Activated T-cell treated with anti-CD3 and anti-CD28 coated beads, Interleukin-2, amount 50 U/mL, for 1 hour (primary cell): Measurements from ENCODE around the gene GABRP.
"Not testable (repeated sequence)": the region's sequence is repeated elsewhere in the genome, so short reads cannot be mapped to it uniquely, and the experiment has no call there.

Source experiments
- DNase-seq: peaks from one replicate; pipeline ENCODE4 v3.0.0-alpha.2; 2020

GABRP gene

GRCh38 chr5:170756691-170757090 is 26.8 kb upstream of the GABRP start:
- no peak for DNase-seq

DNA sequence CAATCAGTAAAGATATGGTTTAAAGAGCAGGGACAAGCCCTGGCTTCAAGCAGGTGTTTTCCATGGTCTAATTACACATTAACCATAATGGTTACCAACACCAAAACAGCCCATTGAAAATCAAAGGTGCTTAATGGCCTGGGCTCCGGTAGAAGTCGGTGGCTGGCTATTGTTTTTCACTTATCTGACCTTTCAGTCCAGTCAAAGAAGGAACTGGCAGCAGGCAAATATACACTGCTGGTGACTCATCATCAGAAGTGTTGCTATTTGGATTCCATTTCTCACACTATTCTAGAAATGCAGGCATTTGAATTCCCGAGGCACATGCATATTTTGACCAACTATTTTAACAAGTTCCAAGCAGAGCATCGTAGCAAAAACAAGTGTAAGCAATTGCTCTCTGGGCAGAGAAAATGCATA is 26.3 kb upstream of the GABRP start:
- no peak for DNase-seq

DNA sequence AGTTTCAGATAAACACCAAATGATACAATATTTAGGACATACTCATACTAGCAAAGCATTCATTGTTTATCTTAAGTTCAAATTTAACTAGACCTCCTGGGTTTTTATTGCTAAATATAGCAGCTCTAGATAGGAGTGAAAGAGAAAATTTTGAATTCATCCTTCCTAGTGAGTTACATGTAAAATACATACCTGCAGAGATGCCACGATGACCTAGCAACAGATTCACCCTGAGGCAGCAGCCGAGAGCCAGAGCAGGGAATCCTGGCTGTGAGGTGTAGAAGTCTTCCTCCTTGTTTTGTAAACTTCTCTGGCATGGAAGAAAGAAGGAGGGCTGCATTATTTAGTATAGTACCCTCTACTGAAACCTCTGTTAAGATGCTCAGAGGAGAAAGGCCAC is 25.9 kb upstream of the GABRP start:
- DNase-seq: no peak

DNA sequence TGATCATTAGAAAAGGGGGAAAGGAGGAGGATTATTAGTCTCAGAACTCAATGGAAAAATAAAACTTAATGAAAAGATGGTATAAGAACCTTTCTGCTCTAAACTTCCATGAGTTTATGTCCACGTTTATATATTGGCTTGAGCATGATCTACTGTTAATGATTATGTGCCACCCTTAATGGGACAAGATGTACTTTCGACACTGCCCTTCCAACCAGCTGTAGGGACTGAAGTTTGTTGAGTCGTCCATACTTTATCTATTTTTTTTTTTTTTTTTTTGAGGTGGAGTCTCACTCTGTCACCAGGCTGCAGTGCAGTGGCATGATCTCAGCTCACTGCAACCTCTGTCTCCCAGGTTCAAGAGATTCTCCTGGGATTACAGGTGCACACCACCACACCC is 25.0 kb upstream of the GABRP start:
- DNase-seq: no peak

GRCh38 chr5:170760113-170760512 is 23.4 kb upstream of the GABRP start:
- no peak for DNase-seq

- DNase-seq: no peak
Measured at GRCh38 chr5:170761048-170761707, 22.3 kb upstream of the GABRP start.

GRCh38 chr5:170761708-170762066 is 21.8 kb upstream of the GABRP start:
- no peak for DNase-seq

- DNase-seq: not testable (repeated sequence)
Measured at GRCh38 chr5:170762298-170762697, 21.2 kb upstream of the GABRP start.

DNA sequence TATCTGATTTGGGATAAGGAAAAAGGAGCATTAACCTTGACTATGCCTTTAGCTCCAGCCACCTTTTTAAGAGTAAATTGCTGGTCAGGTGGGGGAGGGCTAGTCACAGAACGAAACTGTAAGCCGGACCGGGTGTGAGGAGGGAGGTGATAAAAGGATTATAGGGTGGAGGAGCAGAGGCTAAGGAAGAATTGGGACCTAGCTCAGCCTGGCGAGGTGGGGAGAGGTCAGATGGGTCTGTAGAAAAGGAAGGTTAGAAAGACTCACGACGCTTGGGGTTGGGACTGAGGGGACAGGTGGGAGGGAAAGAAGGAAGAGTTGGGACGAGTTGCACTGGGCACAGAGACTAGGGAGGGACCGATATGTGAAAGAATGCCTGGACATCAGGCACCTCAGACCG is 17.7 kb upstream of the GABRP start:
- DNase-seq: not testable (repeated sequence)

DNA sequence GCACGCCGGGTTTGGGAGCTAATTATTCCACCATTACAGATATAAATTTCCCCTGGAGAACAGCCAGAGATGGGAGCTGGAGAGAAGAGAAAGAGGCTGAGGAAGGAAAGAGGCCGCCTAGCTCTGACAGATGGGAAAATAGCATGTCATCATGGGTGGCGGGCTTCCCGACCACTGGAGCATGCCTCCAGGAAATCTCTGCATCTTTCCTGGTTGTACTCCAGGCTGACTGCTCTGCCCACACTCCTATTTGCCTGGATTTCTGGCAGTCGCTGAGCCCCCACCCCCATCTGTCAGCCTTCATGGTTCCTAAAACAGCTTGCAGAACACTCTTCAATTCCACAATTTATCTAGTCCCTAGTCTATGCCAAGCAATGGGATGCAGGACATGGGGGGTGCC is 14.3 kb upstream of the GABRP start:
- no peak for DNase-seq

DNA sequence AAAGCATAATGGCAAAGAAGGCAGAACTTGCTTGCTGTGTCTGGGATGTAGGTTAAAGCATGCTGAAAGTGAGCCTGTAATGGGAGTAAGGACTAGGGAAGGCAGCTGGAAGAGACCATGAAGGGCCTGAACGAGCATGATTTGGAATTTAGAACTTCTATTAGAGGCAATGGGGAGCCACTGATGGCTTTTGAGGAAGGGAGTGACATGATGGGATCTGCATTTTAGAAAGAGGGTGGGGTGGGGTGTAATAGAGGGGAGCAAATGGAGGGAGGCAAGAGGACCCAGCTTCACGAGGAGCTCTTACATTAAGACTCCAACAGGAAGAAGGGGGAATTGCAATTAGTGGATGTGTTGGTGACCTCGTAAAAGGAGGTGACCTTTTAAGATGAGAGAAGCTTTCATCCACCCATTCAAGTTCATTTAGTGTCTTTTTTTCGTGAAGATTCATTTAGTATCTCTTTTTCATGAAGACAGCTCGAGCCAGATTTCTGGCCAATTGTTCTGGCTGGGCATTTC is 13.6 kb upstream of the GABRP start:
- no peak for DNase-seq

DNA sequence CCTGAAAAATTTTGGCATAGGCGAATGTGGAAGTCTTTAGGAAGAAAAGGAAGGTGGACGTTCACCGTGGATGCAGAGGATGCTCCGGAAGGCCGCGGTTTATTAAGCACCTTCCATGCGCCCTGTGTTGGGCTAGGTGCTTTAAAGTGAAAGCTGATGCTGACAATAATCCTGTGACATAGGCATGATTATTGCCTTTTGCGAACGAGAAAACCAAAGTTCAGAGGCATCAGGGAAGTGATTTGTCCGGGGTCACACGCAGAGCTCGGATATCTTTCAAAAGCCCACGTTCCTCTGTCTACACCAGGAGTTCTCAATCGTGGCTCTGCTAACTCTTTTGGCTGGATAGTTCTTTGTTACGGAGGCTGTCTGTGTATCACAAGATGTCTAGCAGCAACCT is 12.0 kb upstream of the GABRP start:
- DNase-seq: no peak

DNA sequence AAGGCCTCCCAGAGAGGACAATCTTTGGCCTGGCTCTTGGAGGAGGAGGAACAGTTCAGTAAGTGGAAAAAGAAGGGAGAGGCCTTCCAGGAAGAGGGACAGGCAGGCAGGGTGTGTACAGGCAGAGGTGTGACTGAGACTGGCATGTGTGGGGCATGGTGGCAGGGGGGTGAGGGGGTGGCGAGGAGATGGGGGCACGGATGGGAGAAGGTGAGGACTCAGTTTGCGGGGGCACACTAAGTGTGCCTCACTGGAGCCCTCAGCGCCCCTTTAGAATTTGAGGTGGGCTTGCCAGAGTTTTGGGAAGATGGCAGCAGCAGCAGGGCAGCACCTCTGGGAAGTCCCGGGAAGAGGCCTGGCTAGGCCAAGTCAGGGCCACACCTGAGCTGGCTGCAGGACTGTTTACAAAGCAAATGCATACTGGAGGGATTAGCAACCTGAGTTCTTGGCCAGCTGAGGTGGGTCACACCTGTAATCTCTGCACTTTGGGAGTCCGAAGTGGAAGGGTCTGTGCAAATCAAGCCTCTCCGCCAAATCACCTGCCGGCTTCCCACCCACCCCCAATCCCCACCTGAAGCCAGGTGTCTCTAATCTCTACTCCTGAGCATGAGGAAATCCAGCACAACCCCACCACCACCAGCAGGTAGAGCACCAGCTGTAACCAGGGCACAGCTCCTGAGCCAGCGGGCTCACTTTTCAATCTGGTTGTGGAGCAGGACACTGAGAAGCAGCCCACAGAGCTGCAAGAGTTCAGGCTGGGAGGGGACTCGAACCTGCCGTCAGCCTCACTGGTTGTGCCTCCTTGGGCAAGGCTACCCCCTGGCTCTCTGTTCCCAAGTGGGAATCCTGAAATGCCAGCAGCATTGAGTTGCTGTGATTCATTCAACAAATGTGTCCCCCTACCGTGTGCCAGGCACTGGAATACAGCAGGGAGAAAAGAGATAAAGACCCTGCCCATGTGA is 10.2 kb upstream of the GABRP start:
- no peak for DNase-seq

DNA sequence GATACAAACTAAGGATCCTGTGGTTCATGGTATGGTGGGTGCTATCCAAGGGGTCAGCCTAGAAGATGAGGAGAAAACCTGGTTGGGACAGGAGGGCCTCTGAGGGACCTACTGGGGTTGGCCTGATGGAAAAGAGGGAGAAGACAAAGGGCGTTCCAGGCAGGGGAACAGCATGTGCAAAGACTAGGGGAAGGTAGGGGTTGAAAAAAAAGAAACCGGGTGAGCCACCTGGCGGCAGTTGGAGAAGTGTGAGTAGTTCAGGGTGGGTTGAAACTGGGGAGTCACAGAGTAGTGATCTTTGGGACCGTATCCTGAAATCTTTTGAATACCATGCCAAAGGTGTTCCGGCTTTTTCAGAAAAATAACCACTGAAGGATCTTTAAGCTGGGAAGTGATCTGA is 8.7 kb upstream of the GABRP start:
- DNase-seq: no peak

- no peak for DNase-seq
Measured at GRCh38 chr5:170781946-170782345, 1.6 kb upstream of the GABRP start.

- no peak for DNase-seq
Measured at GRCh38 chr5:170782438-170782837, 1.1 kb upstream of the GABRP start.

- DNase-seq: no peak
Measured at GRCh38 chr5:170785416-170785815, 1.9 kb downstream of the GABRP start.

DNA sequence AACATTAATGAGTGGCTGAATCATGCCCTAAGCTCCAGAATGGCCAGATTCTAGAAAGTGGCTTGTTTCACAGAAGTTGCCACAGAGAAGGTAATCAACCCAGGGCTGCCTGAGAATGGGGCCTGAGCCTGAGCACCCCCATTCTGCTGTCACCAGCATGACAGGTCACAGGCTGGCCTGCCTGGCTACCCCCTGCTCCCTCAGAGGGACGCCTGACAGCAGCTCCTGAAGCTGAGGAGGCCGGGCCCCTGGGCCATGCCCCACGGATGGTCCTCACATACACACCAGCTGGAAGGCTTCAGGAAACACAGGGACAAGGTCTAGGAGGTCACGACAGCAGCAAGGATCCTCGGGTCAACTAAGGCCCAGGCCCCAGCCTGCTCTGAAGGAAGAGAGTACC is 3.7 kb downstream of the GABRP start:
- no peak for DNase-seq

DNA sequence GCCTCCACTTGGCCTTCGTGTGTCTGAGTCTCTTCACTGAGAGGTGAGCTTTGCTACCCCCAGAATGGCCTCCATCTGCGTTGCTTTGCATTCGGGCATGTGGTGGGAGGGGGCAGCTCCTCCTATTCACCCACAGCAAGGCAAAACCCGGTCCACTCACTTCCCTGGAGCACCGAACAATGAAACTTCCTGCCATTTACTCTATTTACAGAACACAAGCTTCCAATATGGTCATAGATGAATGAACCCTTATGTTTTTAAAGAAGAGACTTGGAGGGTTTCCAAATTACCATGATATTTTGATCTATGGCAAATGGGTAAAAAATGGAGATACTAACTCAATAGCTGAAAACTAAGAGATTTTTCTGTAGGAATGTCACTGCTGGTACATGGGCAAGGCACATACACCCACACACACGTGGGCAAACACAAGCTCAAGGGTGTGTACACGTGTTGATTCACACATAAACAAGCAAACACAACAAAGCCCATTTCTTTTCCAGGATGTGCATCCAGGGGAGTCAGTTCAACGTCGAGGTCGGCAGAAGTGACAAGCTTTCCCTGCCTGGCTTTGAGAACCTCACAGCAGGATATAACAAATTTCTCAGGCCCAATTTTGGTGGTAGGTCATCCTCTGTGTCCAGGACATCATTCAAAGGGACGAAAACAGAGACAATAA is 5.2 kb downstream of the GABRP start:
- DNase-seq: no peak

- no peak for DNase-seq
Measured at GRCh38 chr5:170791325-170791954, 7.9 kb downstream of the GABRP start.

DNA sequence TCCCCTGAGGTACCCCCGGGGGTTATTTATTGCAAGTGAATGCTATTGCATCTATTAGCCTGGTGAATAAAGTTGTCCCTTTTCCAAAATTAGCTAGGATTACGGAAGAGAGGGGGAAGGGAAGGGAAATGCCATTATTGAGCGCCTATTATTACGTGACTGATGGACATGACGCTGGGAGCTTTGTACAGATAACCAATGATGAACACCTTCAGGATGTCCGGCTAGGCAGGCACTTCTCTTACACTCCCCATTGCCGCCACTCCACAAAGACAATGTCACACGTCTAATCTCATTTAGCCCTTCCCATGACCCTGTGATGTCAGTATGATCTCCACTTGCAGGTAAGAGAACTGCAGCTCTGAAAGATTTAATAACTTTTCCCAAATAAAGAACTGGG is 9.4 kb downstream of the GABRP start:
- no peak for DNase-seq

GRCh38 chr5:170795154-170795553 is 11.6 kb downstream of the GABRP start:
- DNase-seq: no peak

DNA sequence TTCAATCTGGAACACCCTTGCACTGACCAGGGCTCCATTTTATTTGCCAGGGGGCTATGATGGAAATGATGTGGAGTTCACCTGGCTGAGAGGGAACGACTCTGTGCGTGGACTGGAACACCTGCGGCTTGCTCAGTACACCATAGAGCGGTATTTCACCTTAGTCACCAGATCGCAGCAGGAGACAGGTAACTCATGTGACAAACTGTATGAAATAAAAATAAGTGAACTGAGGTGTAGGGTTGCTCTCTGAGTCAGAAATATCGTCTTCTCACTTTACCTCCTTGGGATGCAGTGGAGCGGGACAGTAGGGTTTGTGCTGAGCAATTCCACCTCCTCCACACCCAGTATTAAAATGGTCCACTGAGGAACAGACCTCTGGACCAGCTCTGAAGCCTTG is 22.1 kb downstream of the GABRP start:
- DNase-seq: no peak
